ENCODE data around the gene COPS7B. TPM values are rescaled to one million over a fixed set of nuclear protein-coding genes. Genes with fewer than 3 reads are reported as not detected.

The COPS7B gene
- total and polyA plus RNA-seq, 9 of the 15 experiments (the other 6 are each of a cell fraction or from before 2014, with no cell fraction given) = 6.0 to 50.7 (median 21.8) TPM

GRCh38 chr2:231761735-231762134 is 24.5 kb upstream of the COPS7B start (continued):
- TF ChIP-seq ZNF407 (IDR thresholded peaks at IDR 0.05; ENCODE audit: low read depth) = no peak
- TF ChIP-seq ZFP91 (CRISPR knock-in tag; IDR thresholded peaks at IDR 0.05) = no peak
- TF ChIP-seq BRD9 (IDR thresholded peaks at IDR 0.05; ENCODE audit: low read depth, partially characterized antibody) = no peak
- TF ChIP-seq PCBP1 (IDR thresholded peaks at IDR 0.05; ENCODE audit: low read depth, low read length, poor library complexity, severe bottlenecking) = no peak
- TF ChIP-seq ZNF717 (CRISPR knock-in tag; IDR thresholded peaks at IDR 0.05) = no peak
- TF ChIP-seq SMARCB1 (IDR thresholded peaks at IDR 0.05; ENCODE audit: insufficient read length, low read depth) = no peak
- no peak for TF ChIP-seq ZNF695 (CRISPR knock-in tag; IDR thresholded peaks at IDR 0.05)
- TF ChIP-seq U2AF2 (optimal IDR thresholded peaks at IDR 0.05; ENCODE audit: low read depth, low read length) = no peak
- TF ChIP-seq RBBP5 (IDR thresholded peaks at IDR 0.05; ENCODE audit: borderline replicate concordance, insufficient read depth, low read length, poor library complexity, severe bottlenecking) = no peak
- no peak for TF ChIP-seq ETV6 (IDR thresholded peaks at IDR 0.05; ENCODE audit: borderline replicate concordance in 1 of 2, low read depth in 2 of 2, low read length in 1 of 2)
- no peak for TF ChIP-seq ETV6 (CRISPR knock-in tag; IDR thresholded peaks at IDR 0.05; ENCODE audit: borderline replicate concordance)
- TF ChIP-seq ZNF778 (CRISPR knock-in tag; IDR thresholded peaks at IDR 0.05) = no peak
